ENCODE measurements around the gene LIN7C.
"Not testable (repeated sequence)": the region's sequence is repeated elsewhere in the genome, so short reads cannot be mapped to it uniquely, and the experiment has no call there.

Gene LIN7C

DNA sequence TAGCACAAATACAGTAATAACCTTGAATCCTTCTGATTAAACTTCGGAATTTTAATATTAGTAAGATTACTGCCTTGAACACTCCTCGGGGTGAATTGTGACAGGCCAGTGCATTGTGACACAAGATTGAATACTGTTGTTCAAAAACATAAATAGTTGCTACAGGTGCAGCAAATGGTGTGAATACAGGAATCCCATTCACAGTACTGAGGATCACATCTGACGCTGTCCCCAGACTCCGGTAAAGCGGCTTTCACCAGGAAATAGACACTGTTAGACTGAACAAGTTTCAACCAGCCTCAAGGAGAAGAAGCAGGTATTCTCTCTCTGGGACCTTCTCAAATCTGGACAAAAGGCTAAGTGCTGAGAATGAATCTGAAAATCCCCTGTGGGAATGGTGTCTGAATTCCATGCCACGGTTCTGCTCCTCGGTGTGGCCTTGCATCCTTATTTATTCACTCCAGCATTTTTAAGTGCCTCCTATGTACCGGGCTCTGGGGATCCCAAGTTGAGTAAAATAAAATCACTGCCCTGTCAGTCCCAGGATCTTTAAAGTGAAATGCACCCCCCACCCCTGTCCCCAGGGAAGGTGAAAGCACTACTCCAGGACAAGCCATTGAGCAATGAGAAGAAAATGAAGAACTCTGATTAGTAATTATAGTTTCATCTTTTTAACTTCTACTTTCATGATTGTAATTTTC, 37.4 kb downstream of the LIN7C start:
- DNase-seq = no peak

GRCh38 chr11:27468209-27468994, 38.2 kb downstream of the LIN7C start:
- no peak for DNase-seq

- no peak for DNase-seq
Observed at GRCh38 chr11:27467181-27467913, 39.2 kb downstream of the LIN7C start.

- no peak for DNase-seq
Observed at GRCh38 chr11:27466363-27466762, 40.2 kb downstream of the LIN7C start.

DNA sequence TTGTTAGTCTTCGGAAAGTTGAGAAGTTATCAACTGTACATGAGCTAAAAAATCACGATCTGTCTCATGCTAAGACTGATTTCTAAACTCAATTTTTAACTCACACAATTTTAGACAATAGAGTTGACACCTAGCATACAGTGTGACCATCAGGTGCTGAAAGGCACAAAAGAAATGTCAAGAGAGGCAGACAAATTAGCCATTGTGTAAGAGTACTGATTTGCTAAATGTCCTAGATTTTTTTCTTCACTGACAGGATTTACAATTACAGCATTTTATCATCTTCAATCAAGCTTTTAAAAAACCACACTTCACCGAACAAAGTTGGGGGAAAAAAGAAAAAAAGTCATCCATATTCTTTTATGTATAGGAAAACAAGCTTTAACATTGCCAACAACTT, 40.9 kb downstream of the LIN7C start:
- no peak for DNase-seq

- no peak for DNase-seq
Observed at GRCh38 chr11:27464909-27465308, 41.7 kb downstream of the LIN7C start.

DNA sequence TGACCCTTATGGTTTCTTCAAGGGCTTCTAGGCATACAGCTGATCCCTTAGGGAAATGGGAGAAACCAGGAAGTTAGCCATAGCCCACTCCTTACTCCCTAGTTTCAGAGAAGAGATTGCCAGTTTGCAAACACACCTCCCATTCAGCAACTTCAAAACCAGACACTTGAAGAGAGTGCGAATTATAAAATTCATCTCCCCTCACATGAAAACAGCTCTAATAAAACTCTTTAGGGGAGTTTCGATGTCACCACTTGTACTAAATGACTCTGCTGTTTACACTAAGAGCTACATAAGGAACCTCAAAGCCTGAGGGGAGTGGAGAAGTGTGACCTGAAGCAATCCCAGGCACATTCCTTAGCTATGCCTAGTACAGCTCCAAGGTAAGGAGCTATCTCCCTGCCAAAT, 42.3 kb downstream of the LIN7C start:
- DNase-seq = no peak

- no peak for DNase-seq
Observed at GRCh38 chr11:27462543-27462942, 44.0 kb downstream of the LIN7C start.

GRCh38 chr11:27460158-27460978, 46.2 kb downstream of the LIN7C start:
- DNase-seq = no peak

DNA sequence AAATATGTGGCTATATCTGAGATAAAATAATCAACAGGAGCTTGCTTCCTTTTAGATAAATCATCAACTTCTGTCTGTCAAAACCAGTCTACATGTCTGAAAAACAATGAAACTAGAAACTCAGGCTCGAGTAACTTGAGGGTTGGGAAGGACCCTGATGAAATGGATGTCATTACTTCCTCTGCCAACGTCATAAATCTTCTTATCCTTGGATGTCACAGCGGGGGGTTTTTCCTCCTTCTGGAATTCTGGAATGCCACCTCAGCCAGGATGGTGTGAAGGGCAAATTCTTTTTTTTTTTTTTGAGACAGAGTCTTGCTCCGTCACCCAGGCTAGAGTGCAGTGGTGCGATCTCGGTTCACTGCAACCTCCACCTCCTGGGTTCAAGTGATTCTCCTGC, 47.4 kb downstream of the LIN7C start:
- no peak for DNase-seq

DNA sequence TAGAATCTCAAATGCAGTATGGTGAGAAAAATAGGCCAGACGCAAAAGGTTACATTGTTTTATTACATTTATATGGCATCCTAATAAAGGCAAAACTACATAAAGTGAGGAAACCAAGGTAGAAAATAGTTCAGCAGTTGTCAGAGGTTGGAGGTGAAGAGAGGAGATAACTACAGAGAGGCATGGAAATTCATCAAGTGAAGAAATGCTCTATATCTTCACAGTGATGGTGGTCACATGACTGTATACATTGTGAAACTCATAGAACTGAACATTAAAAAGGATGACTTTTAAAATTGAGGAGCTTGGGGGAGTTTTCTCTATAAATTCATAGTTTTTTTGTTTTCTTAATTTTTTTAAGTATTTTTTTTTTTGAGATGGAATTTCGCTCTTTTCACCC, 48.4 kb downstream of the LIN7C start:
- DNase-seq = no peak

- DNase-seq = no peak
Observed at GRCh38 chr11:27456795-27457329, 49.7 kb downstream of the LIN7C start.

DNA sequence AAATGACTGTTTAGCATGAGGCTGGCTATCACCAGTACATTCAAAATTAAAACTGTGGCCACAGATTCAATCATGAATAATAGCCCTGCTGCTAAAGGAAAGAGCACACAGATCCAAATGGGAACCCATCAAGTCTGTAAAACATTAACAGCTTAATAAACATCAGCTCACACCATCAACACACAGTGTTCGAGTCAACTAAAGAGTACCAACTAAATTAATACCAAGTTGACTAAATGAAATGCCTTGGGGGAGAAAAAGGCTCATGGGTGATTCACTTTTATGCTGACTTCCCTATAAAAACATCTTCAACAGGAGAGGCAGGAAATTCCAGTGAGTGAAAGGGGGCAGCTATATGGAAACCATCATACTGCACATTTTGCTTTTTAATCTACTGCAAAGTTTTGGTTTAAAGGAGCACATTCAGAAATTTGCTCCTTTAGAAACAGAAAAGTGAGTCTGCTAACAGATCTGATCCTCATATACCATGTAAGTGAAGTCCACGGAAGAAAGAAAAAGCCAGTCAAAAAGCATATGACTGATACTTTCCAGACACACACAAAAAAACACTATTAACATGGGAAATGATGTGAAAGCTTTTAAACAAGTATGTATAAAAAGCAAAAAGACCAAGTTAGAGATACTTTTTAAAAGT, 50.3 kb downstream of the LIN7C start:
- no peak for DNase-seq

DNA sequence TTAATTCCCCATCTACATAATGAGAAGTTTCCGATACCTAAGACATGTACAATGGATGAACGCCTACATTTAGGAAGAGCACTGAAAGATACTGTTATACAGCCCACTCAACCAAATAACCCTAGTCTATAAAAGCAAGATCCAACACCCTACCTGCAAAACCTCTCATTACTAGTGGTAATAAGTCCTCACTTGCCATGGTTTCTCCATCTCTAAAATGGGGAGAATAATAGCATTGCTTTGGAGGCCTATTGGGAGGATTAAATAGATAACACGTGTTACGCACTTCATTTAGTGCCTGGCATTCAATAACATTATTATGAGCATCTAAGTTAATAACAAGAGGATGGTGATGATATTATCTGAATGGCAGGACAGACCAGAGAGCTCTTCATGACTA, 50.9 kb downstream of the LIN7C start:
- DNase-seq = no peak

DNA sequence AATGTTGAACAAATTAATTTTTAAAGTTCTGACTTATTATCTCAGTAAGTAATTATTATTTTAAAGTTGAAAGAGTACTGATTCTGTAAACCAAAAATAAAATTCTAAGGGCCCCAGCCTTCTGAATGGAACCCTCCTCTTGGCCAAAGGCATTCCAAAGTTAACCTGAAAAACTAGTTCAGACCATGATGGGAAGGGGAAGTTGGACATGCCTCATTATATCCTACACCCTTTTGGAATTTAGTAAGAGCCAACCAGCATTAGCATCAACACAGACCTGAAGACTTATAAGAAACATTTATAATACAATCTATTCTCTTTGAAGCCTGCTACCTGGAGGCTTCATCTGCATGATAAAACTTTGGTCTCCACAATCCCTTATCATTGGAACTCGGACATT, 52.9 kb downstream of the LIN7C start:
- DNase-seq = no peak

GRCh38 chr11:27452147-27452546, 54.4 kb downstream of the LIN7C start:
- no peak for DNase-seq

GRCh38 chr11:27451244-27451965, 55.2 kb downstream of the LIN7C start:
- no peak for DNase-seq

DNA sequence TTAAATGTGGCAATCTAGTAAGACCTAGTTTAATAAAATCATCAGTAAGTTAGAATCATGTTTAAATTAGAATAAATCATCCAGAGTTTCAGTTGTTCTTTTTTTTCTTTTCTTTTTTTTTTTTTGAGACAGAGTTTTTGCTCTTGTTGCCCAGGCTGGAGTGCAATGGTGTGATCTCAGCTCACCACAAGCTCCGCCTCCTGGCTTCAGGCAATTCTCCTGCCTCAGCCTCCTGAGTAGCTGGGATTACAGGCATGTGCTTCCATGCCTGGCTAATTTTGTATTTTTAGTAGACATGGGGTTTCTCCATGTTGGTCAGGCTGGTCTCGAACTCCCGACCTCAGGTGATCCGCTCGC, 58.4 kb downstream of the LIN7C start:
- DNase-seq = not testable (repeated sequence)

DNA sequence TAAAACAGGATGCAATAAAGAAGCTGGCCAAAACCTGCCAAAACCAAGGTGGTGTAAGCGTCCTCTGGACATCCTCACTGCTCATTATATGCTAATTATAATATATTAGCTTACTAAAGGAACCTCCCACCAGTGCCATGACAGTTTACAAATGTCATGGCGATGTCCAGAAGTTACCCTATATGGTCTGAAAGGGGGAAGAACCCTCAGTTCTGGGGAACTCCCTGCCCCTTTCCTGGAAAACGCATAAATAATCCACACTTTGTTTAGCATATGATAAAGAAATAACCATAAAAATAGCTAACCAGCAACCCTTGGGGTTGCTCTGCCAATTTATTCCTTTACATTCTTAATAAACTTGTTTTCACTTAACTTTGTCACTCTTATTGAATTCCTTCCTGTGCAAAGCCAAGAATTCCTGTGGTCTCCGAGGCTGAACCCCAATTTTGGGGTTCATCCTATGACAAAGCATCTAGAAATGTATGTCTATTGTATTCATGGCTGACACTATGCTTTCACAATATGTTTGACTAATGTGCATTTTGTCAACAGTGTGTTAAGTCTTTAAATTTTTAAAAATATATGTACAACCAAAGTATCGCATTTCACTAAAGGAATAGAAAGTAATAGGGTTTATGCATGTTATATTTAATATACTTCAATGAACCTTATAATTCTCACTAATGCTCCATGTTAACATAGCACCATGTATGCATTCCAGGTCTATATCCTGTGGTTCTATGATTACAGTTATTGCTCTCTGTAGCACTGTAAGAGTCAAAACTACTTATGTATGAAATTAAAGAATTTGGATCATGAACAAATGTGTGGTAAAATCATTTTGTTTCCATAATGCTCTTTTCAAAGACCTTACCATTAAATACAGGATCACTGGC, 59.0 kb downstream of the LIN7C start:
- DNase-seq = no peak

DNA sequence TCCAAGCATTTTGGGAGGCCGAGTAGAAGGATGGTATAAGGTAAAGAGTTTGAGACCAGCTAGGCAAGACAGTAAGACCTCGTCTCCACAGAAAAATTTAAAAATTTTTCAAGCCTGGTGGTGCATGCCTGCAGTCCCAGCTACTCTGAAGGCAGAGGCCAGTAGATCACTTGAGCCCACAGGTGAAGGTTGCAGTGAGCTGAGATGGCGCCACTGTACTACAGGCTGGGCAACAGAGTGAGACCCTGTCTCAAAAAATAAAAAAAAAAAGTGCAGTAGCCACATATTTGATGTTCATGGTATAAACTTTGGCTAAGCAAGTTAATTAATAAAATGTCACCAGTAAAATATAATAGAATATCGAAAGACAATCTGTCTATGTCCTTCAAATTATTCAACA, 60.9 kb downstream of the LIN7C start:
- no peak for DNase-seq

Data from CD4-positive, alpha-beta T cell treated with Interferon gamma for 1 hour (primary cell).